Mesothelial cell of epicardium (in vitro differentiated cells): ENCODE results near the gene FBXO38. TPM values are rescaled to one million over a fixed set of nuclear protein-coding genes. Genes with fewer than 3 reads are reported as not detected.

Experiments
- DNase-seq, 2 experiments: peaks; one replicate each; pipeline ENCODE4 v3.0.0; 2021; ENCODE audit warnings: low spot score in 2 of 2; ENCODE audit not compliant: unreplicated experiment in 2 of 2
- H3K27ac Mint-ChIP-seq: 2 replicates; pipeline ENCODE4 v1.8.0; 2021; ENCODE audit warnings: mixed read lengths
- H3K27me3 Mint-ChIP-seq: 2 replicates; pipeline ENCODE4 v1.8.0; 2021; ENCODE audit warnings: low read depth, mixed read lengths
- H3K36me3 Mint-ChIP-seq: 2 replicates; pipeline ENCODE4 v1.8.0; 2021; ENCODE audit warnings: mixed read lengths
- H3K4me1 Mint-ChIP-seq: 2 replicates; pipeline ENCODE4 v1.8.0; 2021; ENCODE audit warnings: mixed read lengths
- H3K4me3 Mint-ChIP-seq: 2 replicates; pipeline ENCODE4 v1.8.0; 2021; ENCODE audit warnings: mild to moderate bottlenecking, moderate library complexity, mixed read lengths
- H3K9me3 Mint-ChIP-seq: 2 replicates; pipeline ENCODE4 v1.8.0; 2021; ENCODE audit warnings: mixed read lengths
- CTCF ChIP-seq: fragments of 200-600 bp; sonication (generic); IDR thresholded peaks from one replicate; pipeline ENCODE4 v1.5.0; 2021; ENCODE audit warnings: antibody characterized with exemption; ENCODE audit not compliant: unreplicated experiment
- total RNA-seq: library from RNA; stranded (reverse); gene quantifications from 3 replicates; pipeline ENCODE4 v1.2.1, GENCODE V29; 2021

FBXO38 gene
- total RNA-seq, 1 donor from 2014 or later: 55.8 TPM

GRCh38 chr5:148428848-148429247 is 45.1 kb downstream of the FBXO38 start:
- no peak overlapping the region for H3K27ac Mint-ChIP-seq
- DNase-seq: no peak
- no peaks in the 10 kb centered on the region for H3K4me1 Mint-ChIP-seq
- no peaks in the 10 kb centered on the region for H3K27me3 Mint-ChIP-seq
- H3K36me3 Mint-ChIP-seq: peaks cover 44% of the 10 kb centered on the region
- TF ChIP-seq CTCF: no peak
- H3K4me3 Mint-ChIP-seq: no peak overlapping the region
- H3K9me3 Mint-ChIP-seq: peaks cover 4% of the 10 kb centered on the region

GRCh38 chr5:148433826-148434225 is 50.1 kb downstream of the FBXO38 start:
- no peaks in the 10 kb centered on the region for H3K27me3 Mint-ChIP-seq
- TF ChIP-seq CTCF: no peak
- peaks cover 38% of the 10 kb centered on the region for H3K36me3 Mint-ChIP-seq
- DNase-seq: no peak
- H3K27ac Mint-ChIP-seq: no peak overlapping the region
- H3K4me3 Mint-ChIP-seq: no peak overlapping the region
- H3K9me3 Mint-ChIP-seq: peaks cover 5% of the 10 kb centered on the region
- no peaks in the 10 kb centered on the region for H3K4me1 Mint-ChIP-seq

- Mint-ChIP-seq H3K9me3 (peaks cover 5% of the 10 kb centered on the region), H3K4me1 (no peaks in the 10 kb centered on the region), H3K27ac (no peak overlapping the region), H3K4me3 (no peak overlapping the region), H3K27me3 (no peaks in the 10 kb centered on the region), H3K36me3 (peaks cover 51% of the 10 kb centered on the region)
- no peak for DNase-seq
- TF ChIP-seq CTCF: no peak
These were observed 52.3 kb downstream of the FBXO38 start for GRCh38 chr5:148436029-148436428.

- DNase-seq: no peak
- Mint-ChIP-seq H3K36me3 (peaks cover 46% of the 10 kb centered on the region), H3K4me1 (no peaks in the 10 kb centered on the region), H3K9me3 (peaks cover 5% of the 10 kb centered on the region), H3K27me3 (no peaks in the 10 kb centered on the region), H3K27ac (no peak overlapping the region), H3K4me3 (no peak overlapping the region)
- no peak for TF ChIP-seq CTCF
These were observed 53.5 kb downstream of the FBXO38 start for GRCh38 chr5:148437249-148437648.

- Mint-ChIP-seq H3K36me3 (peaks cover 37% of the 10 kb centered on the region), H3K27ac (no peak overlapping the region), H3K4me1 (no peaks in the 10 kb centered on the region), H3K9me3 (peaks cover under 1% of the 10 kb centered on the region), H3K27me3 (no peaks in the 10 kb centered on the region), H3K4me3 (no peak overlapping the region)
- no peak for DNase-seq
- TF ChIP-seq CTCF: no peak
These were observed 55.2 kb downstream of the FBXO38 start for GRCh38 chr5:148438933-148439332.

- Mint-ChIP-seq H3K4me1 (no peaks in the 10 kb centered on the region), H3K4me3 (no peak overlapping the region), H3K9me3 (no peaks in the 10 kb centered on the region), H3K27me3 (no peaks in the 10 kb centered on the region), H3K36me3 (peaks cover 25% of the 10 kb centered on the region), H3K27ac (no peak overlapping the region)
- no peak for TF ChIP-seq CTCF
- no peak for DNase-seq
These were observed 59.5 kb downstream of the FBXO38 start for GRCh38 chr5:148443241-148443640.
